EH (cell line): ENCODE data around the gene LITAF.
"Not testable (repeated sequence)": the region's sequence is repeated elsewhere in the genome, so short reads cannot be mapped to it uniquely, and the experiment has no call there.

Experiments used
- DNase-seq: peaks from one replicate; pipeline ENCODE4 v3.0.0-alpha.2; 2015; ENCODE audit warnings: low read depth

LITAF gene

GRCh38 chr16:11572301-11572995 lies 14.3 kb downstream of the LITAF start:
- no peak for DNase-seq

- DNase-seq, result no peak
Measured at GRCh38 chr16:11571549-11571948, 15.2 kb downstream of the LITAF start.

GRCh38 chr16:11570806-11571205 lies 15.9 kb downstream of the LITAF start:
- no peak for DNase-seq

- no peak for DNase-seq
Measured at GRCh38 chr16:11570258-11570657, 16.5 kb downstream of the LITAF start.

GRCh38 chr16:11566398-11566797 lies 20.3 kb downstream of the LITAF start:
- DNase-seq, result no peak

- no peak for DNase-seq
Measured at GRCh38 chr16:11565665-11566064, 21.1 kb downstream of the LITAF start.

- DNase-seq, result no peak
Measured at GRCh38 chr16:11564046-11564926, 22.4 kb downstream of the LITAF start.

GRCh38 chr16:11563493-11564040 lies 23.2 kb downstream of the LITAF start:
- no peak for DNase-seq

GRCh38 chr16:11562941-11563340 lies 23.8 kb downstream of the LITAF start:
- DNase-seq, result no peak

GRCh38 chr16:11562411-11562810 lies 24.3 kb downstream of the LITAF start:
- DNase-seq, result no peak

GRCh38 chr16:11561856-11562255 lies 24.9 kb downstream of the LITAF start:
- DNase-seq, result no peak

- DNase-seq, result peak; percentile 82
Measured at GRCh38 chr16:11561454-11561805, 25.3 kb downstream of the LITAF start.

- DNase-seq, result peak; percentile 88
Measured at GRCh38 chr16:11560701-11561453, 25.8 kb downstream of the LITAF start.

GRCh38 chr16:11558308-11558823 lies 28.4 kb downstream of the LITAF start:
- not testable (repeated sequence) for DNase-seq

- no peak for DNase-seq
Measured at GRCh38 chr16:11557801-11558200, 28.9 kb downstream of the LITAF start.

- DNase-seq, result no peak
Measured at GRCh38 chr16:11556945-11557720, 29.6 kb downstream of the LITAF start.

- no peak for DNase-seq
Measured at GRCh38 chr16:11556214-11556819, 30.4 kb downstream of the LITAF start.

- DNase-seq, result no peak
Measured at GRCh38 chr16:11554053-11554452, 32.7 kb downstream of the LITAF start.

GRCh38 chr16:11553371-11553770 lies 33.3 kb downstream of the LITAF start:
- no peak for DNase-seq

GRCh38 chr16:11552440-11552839 lies 34.3 kb downstream of the LITAF start:
- no peak for DNase-seq

GRCh38 chr16:11551842-11552241 lies 34.9 kb downstream of the LITAF start:
- no peak for DNase-seq
